CD14-positive monocyte (primary cell): ENCODE data around the gene TEAD2. TPM values are rescaled to one million over a fixed set of nuclear protein-coding genes. Genes with fewer than 3 reads are reported as not detected.
A peak's percentile ranks its signal among the peaks of the same experiment; 100 is the strongest.

Experiments used
- DNase-seq, 3 donors: peaks; one replicate each; pipeline ENCODE4 v3.0.0-alpha.2; 2011 to 2022
- H2AFZ ChIP-seq: 2 replicates; pipeline ENCODE4 v1.6.0; 2012; ENCODE audit warnings: mild to moderate bottlenecking, low read depth, low read length, inconsistent platforms; ENCODE audit not compliant: insufficient read depth, poor library complexity, severe bottlenecking
- H3K27ac ChIP-seq, 2 donors: 1 replicate in 1 of 2; 2 replicates in 1 of 2; pipeline ENCODE4 v1.5.1; 2012 to 2013; ENCODE audit warnings: low read length in 2 of 2, control low read depth in 1 of 2, inconsistent platforms in 1 of 2, low read depth in 1 of 2, mild to moderate bottlenecking in 1 of 2
- H3K27me3 ChIP-seq, 2 donors: one replicate each; pipeline versions ENCODE4 v1.6.0 to v1.6.1; 2011 to 2013; ENCODE audit warnings: low read length in 2 of 2; ENCODE audit not compliant: control insufficient read depth in 2 of 2, insufficient read depth in 2 of 2
- H3K36me3 ChIP-seq, 2 donors: replicated peaks in 1 of 2; 1 replicate in 1 of 2; 2 replicates in 1 of 2; pipeline versions ENCODE4 v1.5.1 to v1.6.1; 2012 to 2013; ENCODE audit warnings: low read length in 2 of 2, control low read depth in 1 of 2, inconsistent platforms in 1 of 2, mild to moderate bottlenecking in 1 of 2; ENCODE audit not compliant: insufficient read depth in 2 of 2, control insufficient read depth in 1 of 2
- H3K4me1 ChIP-seq, 2 donors: 1 replicate in 1 of 2; 2 replicates in 1 of 2; pipeline versions ENCODE4 v1.5.1 to v1.6.1; 2012 to 2013; ENCODE audit warnings: low read length in 2 of 2, control low read depth in 1 of 2, inconsistent platforms in 1 of 2, mild to moderate bottlenecking in 1 of 2, moderate library complexity in 1 of 2; ENCODE audit not compliant: insufficient read depth in 2 of 2, control insufficient read depth in 1 of 2
- H3K4me2 ChIP-seq: replicated peaks from 2 replicates; pipeline ENCODE3; 2012; ENCODE audit warnings: low read length, moderate library complexity, mild to moderate bottlenecking; ENCODE audit not compliant: poor library complexity, severe bottlenecking; ENCODE audit errors: extremely low read depth
- H3K4me3 ChIP-seq, 3 experiments: fragments of 200-600 bp in 1 of 3; sonication (generic) in 1 of 3; replicated peaks in 1 of 3; 1 replicate in 2 of 3; 2 replicates in 1 of 3; pipeline ENCODE4 v1.5.1; 2011 to 2013; ENCODE audit warnings: low read length in 3 of 3, mild to moderate bottlenecking in 3 of 3, control low read depth in 2 of 3, low read depth in 2 of 3, inconsistent platforms in 1 of 3, moderate library complexity in 1 of 3
- H3K79me2 ChIP-seq: 2 replicates; pipeline ENCODE4 v1.6.0; 2012; ENCODE audit warnings: mild to moderate bottlenecking, control low read depth, inconsistent platforms, low read length, moderate library complexity; ENCODE audit not compliant: insufficient read depth
- H3K9ac ChIP-seq: 2 replicates; pipeline ENCODE4 v1.6.0; 2017; ENCODE audit warnings: low read length, mild to moderate bottlenecking; ENCODE audit not compliant: insufficient read depth, poor library complexity, severe bottlenecking
- H3K9me3 ChIP-seq, 2 donors: replicated peaks in 1 of 2; 1 replicate in 1 of 2; 2 replicates in 1 of 2; pipeline versions ENCODE4 v1.5.1 to v1.6.1; 2012 to 2013; ENCODE audit warnings: low read length in 2 of 2, control low read depth in 1 of 2; ENCODE audit not compliant: control insufficient read depth in 1 of 2, insufficient read depth in 1 of 2
- H4K20me1 ChIP-seq: 2 replicates; pipeline ENCODE4 v1.6.0; 2012; ENCODE audit warnings: mild to moderate bottlenecking, low read length, control low read depth, moderate library complexity; ENCODE audit not compliant: insufficient read depth
- H3K27ac Mint-ChIP-seq, 7 donors: one replicate each; pipeline ENCODE4 v1.8.0; 2020; ENCODE audit warnings: mild to moderate bottlenecking in 7 of 7, mixed read lengths in 7 of 7, moderate library complexity in 6 of 7, inconsistent platforms in 2 of 7
- H3K27me3 Mint-ChIP-seq, 3 donors: one replicate each; pipeline ENCODE4 v1.8.0; 2021 to 2022; ENCODE audit warnings: low read depth in 3 of 3, mild to moderate bottlenecking in 3 of 3, mixed read lengths in 3 of 3, moderate library complexity in 3 of 3, inconsistent platforms in 1 of 3
- H3K36me3 Mint-ChIP-seq, 2 donors: one replicate each; pipeline ENCODE4 v1.8.0; 2020; ENCODE audit warnings: mixed read lengths in 2 of 2, inconsistent platforms in 1 of 2, mild to moderate bottlenecking in 1 of 2
- H3K4me1 Mint-ChIP-seq: one replicate; pipeline ENCODE4 v1.8.0; 2020; ENCODE audit warnings: mild to moderate bottlenecking, mixed read lengths
- H3K4me3 Mint-ChIP-seq, 2 donors: one replicate each; pipeline ENCODE4 v1.8.0; 2020; ENCODE audit warnings: mild to moderate bottlenecking in 2 of 2, mixed read lengths in 2 of 2, moderate library complexity in 1 of 2
- H3K9me3 Mint-ChIP-seq, 7 donors: one replicate each; pipeline ENCODE4 v1.8.0; 2020 to 2022; ENCODE audit warnings: mixed read lengths in 7 of 7, mild to moderate bottlenecking in 6 of 7, moderate library complexity in 6 of 7, inconsistent platforms in 2 of 7
- CTCF ChIP-seq: fragments of 200-600 bp; IDR thresholded peaks from one replicate; pipeline ENCODE4 v1.8.0; 2022; ENCODE audit warnings: antibody characterized with exemption, mild to moderate bottlenecking
- WGBS: methylation state at CpG from one replicate; pipeline ENCODE4 v1.1.5; 2013; ENCODE audit warnings: missing lambda C conversion rate; ENCODE audit not compliant: insufficient coverage; 5-methylcytosine and 5-hydroxymethylcytosine counted together
- intact Hi-C, 2 donors: fragments of 100-400 bp; cut with micrococcal nuclease; formaldehyde crosslinking; loops; one replicate each; pipeline versions ENCODE4 v1.15.0 to v1.15.1; 2023
- polyA plus RNA-seq, 3 donors: library from polyadenylated mRNA; depleted of rRNA in 1 of 3; unstranded in 2 of 3; stranded (reverse) in 1 of 3; fragments of 300-500 nt in 2 of 3; fragments of >200 nt in 1 of 3; fragmentation: Illumina TruSeq in 2 of 3; gene quantifications; 1 replicate in 2 of 3; 2 replicates in 1 of 3; pipeline ENCODE4 v1.2.3, GENCODE V29; 2012 to 2021

TEAD2 gene
- polyA plus RNA-seq, 3 donors, result not detected

DNA sequence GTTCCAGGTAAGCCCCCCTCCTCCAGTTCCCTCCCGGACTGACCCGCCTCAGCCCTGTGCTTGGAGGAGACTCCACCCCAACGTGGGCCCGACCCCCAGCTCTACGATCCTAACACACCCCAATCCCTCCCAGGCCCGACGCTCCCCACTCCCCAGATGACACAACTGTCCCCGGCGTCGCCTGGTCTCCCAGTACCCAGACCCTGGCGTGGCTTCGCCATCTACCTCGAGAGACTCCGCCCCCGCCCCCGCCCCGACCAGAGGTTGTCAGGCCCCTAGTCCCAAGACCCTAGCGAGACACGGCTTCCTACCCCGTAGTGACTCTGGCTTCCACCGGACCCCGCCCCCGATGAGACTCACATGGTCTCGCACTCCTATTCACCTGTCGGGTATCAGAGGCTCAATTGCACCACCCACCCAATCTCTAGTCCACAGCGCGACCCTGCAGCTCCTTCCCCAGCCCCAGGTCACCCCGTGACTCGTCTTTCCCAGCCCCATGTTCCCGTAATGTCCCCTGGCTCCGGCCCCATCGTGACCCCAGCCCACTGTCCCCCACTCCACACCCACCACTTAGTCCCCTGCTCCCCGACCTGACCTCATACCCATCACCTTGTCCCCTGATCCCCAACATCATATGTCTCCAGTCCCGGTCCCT is 24.1 kb downstream of the TEAD2 start:
- Mint-ChIP-seq H3K4me1 (peaks cover 56% of the 10 kb centered on the region), H3K27me3 (peaks cover 0 to 3% (median 2%) of the 10 kb centered on the region in 3 donors), H3K27ac (peak overlapping the region in 5 of 7 donors; percentile 10 to 73 (median 62)), H3K36me3 (peaks cover 24 to 40% of the 10 kb centered on the region in 2 donors), H3K4me3 (peak overlapping the region in 1 of 2 donors; percentile 55), H3K9me3 (peaks cover 0 to 6% (median 0%) of the 10 kb centered on the region in 7 donors)
- Histone ChIP-seq H3K4me3 (no peak overlapping the region), H2AFZ (no peak overlapping the region), H3K27me3 (no peaks in the 10 kb centered on the region), H3K79me2 (peaks cover 36% of the 10 kb centered on the region), H3K4me1 (peaks cover 40 to 63% of the 10 kb centered on the region in 2 donors), H3K36me3 (peaks cover 22 to 40% of the 10 kb centered on the region in 2 donors), H3K9ac (no peak overlapping the region), H4K20me1 (peaks cover 39% of the 10 kb centered on the region), H3K9me3 (no peaks in the 10 kb centered on the region), H3K4me2 (no peak overlapping the region), H3K27ac (peak overlapping the region in 1 of 2 donors; percentile 95)
- DNase-seq, result no peak
- 96% methylated on average over 33 of the region's 34 CpGs for WGBS
- TF ChIP-seq CTCF, result no peak
- intact Hi-C loops, result no loop called here

DNA sequence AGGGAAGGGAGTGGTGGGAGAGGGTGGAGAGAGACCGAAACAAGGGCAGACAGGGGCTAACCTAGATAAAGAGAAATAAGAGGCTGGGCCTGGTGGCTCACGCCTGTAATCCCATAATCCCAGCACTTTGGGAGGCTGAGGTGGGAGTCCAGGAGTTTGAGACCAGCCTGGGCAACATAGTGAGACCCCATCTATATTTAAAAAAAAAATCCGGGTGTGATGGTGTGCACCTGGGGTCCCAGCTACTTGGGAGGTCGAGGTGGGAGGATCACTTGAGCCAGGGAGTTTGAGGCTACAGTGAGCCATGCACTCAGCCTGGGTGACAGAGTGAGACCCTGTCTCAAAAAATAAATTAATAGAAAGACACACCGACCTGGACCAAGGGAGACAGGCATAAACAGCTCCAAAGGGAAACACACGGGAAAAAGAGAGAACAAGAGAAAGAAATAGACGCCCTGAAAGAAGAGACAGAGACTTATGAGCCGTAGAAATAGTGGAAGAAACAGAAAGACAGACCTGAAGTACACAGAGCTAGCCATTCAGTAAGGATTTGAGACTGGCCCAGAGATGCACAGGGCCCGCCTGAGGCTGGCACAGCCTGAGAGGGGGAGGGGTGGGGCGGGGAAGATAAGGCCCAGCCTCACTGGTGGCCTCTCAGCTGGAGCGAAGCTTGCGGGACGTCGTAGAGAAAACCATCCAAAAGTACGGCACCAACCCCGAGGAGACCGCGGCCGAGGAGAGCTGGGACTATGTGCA is 24.8 kb downstream of the TEAD2 start:
- intact Hi-C loops, result no loop called here
- Histone ChIP-seq H2AFZ (no peak overlapping the region), H3K79me2 (peaks cover 36% of the 10 kb centered on the region), H3K4me3 (peak overlapping the region in 1 of 3 experiments; percentile 98), H4K20me1 (peaks cover 39% of the 10 kb centered on the region), H3K27me3 (no peaks in the 10 kb centered on the region), H3K27ac (peak overlapping the region in 1 of 2 donors; percentile 95), H3K9me3 (no peaks in the 10 kb centered on the region), H3K4me2 (peak overlapping the region; percentile 98), H3K4me1 (peaks cover 47 to 70% of the 10 kb centered on the region in 2 donors), H3K9ac (peak overlapping the region; percentile 47), H3K36me3 (peaks cover 22 to 40% of the 10 kb centered on the region in 2 donors)
- peaks cover 62% of the 10 kb centered on the region for H3K4me1 Mint-ChIP-seq
- peak overlapping the region in 5 of 7 donors; percentile 16 to 100 (median 81) for H3K27ac Mint-ChIP-seq
- no peak for TF ChIP-seq CTCF
- peaks cover 24 to 40% of the 10 kb centered on the region in 2 donors for H3K36me3 Mint-ChIP-seq
- H3K9me3 Mint-ChIP-seq, result peaks cover 0 to 6% (median 0%) of the 10 kb centered on the region in 7 donors
- peak overlapping the region in 1 of 2 donors; percentile 96 for H3K4me3 Mint-ChIP-seq
- WGBS, result 96% methylated on average over 12 of the region's 19 CpGs
- no peak for DNase-seq
- peaks cover 0 to 3% (median 2%) of the 10 kb centered on the region in 3 donors for H3K27me3 Mint-ChIP-seq
